GM10847 (cell line): Measurements from ENCODE around the gene KRT33A.

Experiments used
- POLR2A ChIP-seq: IDR thresholded peaks from 2 replicates; pipeline ENCODE4 v1.6.1; 2011; ENCODE audit not compliant: insufficient read length; ENCODE audit errors: extremely low read depth

KRT33A gene

GRCh38 chr17:41369023-41369422, 18.4 kb upstream of the KRT33A start:
- TF ChIP-seq POLR2A: no peak

GRCh38 chr17:41367426-41368075, 16.9 kb upstream of the KRT33A start:
- TF ChIP-seq POLR2A: no peak

DNA sequence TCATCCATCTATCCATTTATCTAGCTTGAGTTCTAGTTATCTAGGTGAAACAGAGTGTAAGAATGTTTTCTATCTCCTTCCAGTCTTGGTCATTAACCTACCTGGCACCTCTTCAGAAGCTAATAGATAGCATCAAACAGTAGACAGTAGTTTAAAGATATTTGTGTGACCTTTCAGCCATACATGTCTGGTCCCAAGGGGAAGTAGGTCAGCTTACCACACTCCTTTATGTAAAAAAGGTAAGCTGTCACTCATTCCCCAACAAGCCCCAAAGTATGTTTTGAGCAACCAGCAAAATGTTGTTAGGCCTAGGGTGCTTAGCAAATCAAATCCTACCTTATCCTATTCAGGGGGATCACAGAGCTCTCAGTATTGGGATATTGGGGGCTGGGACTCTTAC, 15.4 kb upstream of the KRT33A start:
- TF ChIP-seq POLR2A: no peak

DNA sequence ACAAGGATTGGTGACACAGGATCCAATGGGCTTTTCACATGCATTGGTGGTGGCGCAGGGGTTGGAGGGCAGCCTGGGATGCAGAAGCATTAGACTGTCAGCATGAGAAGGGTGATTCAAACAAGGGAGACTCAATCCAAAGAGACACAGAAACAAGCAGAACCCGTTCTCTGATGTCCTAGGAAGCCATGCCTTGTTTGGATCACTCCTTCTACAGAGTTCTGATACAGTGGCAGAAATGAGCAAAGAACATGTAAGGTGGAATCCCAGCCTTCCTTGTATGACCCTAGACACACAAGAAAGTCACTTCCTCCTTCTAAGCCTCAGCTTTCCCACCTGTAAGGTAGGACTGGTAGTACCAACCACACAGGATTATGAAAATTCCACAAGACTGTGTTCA, 13.3 kb upstream of the KRT33A start:
- no peak for TF ChIP-seq POLR2A

DNA sequence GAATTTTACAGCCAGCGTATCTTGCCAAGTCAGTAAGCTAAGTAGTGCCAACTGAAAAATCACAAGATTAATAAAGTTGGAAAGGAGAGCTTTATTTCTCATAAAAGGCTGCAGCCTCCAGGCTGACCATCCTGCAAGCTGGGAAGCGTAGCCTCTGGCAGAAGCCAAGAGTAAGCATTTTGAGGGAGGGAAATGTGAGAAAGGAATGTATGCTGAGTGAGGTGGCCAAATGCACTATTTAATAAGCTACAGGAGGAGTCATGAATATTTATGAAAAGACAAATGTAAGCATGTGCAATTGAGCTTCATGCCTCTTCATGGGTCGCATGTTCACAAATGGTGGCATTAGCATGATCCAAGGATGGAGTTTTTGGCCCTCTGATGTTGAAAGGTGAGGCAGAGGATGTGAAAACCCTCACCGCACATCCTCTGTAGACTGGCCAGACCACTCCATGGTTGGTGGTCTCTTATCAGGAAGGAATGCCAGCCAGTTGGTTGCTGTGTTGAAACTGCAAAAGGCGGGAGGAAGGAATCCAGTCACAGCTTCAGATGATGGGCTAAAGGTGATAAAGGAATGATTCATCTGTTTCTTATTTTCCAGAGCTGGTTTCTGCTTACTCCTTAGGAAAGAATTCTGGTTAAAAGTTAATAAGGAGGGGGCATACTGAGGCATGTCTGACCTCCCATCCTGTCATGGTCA, 9.8 kb upstream of the KRT33A start:
- no peak for TF ChIP-seq POLR2A

GRCh38 chr17:41354536-41354935, 3.9 kb upstream of the KRT33A start:
- TF ChIP-seq POLR2A: no peak

- no peak for TF ChIP-seq POLR2A
Observed at GRCh38 chr17:41352597-41353366, 2.2 kb upstream of the KRT33A start.

DNA sequence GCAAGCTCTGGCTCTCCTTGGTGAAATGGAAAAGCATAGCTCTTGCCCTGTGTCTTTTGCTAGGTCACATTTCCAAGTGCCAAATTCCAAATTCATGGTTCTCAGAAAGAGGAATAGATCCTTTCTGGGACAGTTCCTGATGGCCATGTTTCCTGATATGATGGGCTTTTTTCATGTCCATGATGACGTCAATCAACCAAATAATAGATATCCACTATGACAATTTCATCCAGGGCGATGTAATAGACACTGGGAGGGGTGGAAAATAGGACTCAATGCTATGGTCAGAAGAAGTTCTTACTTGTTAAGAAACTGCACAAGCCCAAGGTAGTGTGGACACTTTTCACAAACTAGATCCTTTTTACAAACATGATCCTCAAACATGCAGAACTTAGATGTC, 549 bp upstream of the KRT33A start:
- TF ChIP-seq POLR2A: no peak

DNA sequence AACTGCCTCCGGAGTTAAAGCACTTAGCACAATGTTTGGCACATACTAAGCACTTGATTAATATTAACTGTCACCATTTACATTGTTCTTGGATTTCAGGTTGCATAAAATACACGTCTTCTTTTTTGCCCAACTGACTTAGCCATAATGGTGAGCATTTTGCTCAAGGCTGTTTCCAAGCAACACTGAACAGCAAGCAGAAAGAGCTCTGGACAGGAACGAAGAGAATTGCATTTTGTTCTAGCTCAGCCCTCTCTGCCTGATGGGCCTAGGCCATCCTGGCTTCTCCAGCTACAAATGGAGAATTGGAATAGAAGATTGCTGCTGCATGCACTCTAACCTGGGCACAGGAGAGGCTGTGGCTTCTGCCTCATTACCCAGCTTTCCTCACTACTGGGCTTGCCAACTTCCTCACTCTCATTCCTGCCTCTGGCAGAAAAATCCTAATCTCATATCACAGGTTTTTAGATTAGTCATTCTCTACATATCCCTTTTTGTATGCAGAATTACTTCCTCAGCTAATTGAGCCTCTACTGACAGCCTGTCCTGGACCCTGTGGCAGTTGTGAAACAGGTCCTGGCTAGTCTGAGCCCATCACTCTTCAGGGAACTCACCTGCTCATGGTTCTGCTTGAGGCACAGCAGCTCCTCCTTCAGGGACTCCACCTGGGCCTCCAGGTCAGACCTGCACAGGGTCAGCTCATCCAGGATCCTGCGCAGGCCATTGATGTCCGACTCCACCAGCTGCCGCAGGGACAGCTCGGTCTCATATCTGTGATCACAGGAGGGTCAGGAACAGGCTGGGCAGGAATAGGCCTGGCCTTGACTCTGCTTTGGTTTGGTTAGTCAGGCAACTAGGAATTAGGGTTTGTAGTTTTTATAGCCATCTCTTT, 2.5 kb downstream of the KRT33A start:
- TF ChIP-seq POLR2A: no peak

- no peak for TF ChIP-seq POLR2A
Observed at GRCh38 chr17:41345992-41346391, 4.6 kb downstream of the KRT33A start.

DNA sequence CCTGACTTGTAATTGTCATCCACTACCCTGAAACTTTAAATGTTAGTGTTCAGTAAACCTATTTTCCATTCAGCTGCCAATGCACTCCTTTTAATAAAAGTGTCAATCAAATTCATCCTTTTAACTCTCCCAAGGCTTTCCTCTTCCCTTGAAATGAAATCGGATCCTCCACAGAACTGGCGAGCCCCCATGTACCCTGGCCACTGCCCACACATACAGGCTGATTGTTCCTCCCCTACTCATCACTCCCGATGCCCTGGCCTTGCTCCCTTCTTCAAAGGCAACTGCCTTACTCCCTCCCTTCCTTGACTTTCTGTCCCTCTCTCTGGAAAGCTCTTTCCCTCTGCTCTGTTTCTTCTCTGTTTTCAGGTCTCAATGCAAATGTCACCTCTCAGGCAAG, 7.6 kb downstream of the KRT33A start:
- TF ChIP-seq POLR2A: no peak

DNA sequence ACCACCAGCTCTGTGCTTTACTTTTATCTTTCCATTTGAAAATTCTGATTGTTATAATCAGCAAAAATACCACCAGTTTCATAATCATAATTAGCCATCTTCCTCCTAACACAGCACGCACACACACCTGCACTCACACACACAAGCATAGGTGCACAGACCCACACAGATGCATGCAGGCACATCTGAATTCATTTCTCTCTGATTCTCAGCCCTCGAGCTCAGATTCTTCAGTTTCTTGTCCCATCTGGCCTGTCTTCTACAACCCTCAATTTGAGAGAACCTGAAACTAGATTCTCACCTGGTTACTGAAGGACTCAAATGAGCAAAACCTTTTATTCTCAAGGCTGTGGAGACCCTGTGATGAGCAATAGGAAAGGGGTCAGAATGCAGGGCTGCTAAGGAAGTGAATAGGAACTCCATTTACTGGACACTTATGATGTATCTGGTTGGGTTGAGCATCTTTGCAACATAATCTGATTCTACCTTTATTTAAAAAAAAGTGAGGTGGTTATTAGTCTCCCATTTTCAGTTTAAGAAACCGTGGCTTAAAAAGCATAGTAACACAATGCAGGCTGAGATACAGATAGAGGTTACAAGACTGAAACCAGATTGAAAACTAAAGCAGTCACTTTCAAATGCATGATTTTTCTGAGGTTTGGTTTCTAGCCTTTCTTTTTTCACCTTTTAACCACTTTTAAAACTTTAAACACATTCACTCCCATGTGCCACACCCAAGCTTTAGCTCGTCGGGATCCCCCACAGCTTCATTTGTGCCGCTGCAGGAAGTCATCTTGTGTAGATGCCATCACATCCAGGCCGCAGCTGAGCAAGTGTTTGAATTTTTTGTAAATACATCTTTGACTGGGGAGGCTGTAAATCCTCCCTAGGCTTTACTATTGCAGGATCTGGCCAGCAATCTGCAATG, 9.4 kb downstream of the KRT33A start:
- TF ChIP-seq POLR2A: no peak

- no peak for TF ChIP-seq POLR2A
Observed at GRCh38 chr17:41340494-41340893, 10.1 kb downstream of the KRT33A start.

DNA sequence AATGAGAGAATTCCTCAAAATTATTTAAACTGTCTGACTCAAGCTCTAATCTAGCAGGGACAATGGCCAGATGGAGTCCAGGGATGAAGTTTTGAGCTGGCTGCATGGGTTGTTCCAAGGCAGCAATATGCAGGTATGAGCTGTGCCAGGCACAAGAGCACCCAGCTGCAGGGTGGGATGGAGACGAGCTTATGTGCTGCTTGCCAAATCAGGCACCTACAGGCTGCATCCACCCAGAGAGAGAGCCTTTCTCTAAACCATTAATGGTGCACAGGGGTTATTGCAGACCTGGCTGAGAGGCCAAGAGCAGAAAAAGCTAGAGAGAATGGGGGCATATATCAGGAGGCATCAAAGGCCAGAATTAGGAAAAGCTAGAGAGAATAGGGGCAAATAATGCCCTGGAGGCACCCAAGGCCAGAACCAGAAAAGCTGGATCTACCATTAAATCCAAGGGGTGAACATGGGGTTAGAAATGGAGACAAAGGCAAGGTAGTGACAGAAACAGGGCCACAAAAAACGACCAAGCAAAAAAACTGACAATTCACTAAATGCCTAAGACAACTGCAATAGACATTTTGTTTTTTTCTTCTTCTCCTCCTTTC, 11.0 kb downstream of the KRT33A start:
- TF ChIP-seq POLR2A: no peak
